G401.6 (cell line): ENCODE measurements around the gene MAP3K20.
"Not testable (repeated sequence)": the region's sequence is repeated elsewhere in the genome, so short reads cannot be mapped to it uniquely, and the experiment has no call there.

ENCODE experiments used
- FAIRE-seq: peaks from 2 replicates; lab custom pipeline; 2012; peaks lifted over from hg19 to GRCh38; lab: Jason Lieb, UNC

The MAP3K20 gene

GRCh38 chr2:173126819-173127218 lies 51.2 kb downstream of the MAP3K20 start:
- no peak for FAIRE-seq

GRCh38 chr2:173128132-173128531 lies 52.5 kb downstream of the MAP3K20 start:
- FAIRE-seq = not testable (repeated sequence)

DNA sequence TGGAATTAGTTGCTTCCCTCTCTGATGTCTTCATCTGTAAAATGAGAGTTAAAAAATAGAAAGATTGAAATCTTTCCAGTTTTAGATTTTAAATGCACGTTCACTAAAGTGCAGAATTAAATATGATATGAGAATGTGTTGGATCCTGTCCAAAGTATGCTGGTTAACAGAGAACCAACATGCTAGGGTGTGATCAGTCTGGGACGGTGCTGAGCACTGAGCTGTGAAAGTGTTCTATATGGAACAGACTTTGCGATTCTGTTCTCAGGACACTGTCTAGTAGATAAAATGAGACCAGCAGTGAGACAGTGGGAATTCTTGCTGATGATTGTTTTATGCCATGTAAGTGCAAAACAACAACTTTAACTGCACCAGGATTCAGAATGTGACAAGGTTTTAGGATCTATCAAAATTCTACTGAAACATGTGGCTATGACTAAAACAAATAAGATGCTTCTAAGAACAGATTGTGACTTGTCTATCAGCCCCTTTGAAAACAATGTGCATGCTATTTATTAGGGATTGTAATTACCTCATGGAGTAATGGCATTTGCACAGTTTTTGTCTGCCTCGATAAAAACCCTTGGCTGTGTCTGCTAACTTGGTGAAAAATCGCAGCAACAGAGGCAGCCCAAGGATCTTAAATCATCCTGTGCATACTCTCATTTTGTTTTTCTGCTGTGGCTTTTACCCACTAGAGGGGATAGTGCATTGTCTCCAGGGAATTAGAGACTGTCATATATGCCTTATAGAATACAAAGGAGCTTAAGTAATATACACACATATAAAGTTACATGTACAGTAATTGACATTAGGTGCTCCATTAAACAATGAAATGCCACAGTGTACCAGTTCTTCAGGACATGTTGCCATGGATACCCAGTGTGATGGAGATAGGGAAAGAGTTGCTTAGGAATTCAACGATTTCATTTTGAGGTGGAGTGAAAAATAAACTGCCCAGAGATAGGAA lies 55.1 kb downstream of the MAP3K20 start:
- no peak for FAIRE-seq

- FAIRE-seq = no peak
These were observed 56.9 kb downstream of the MAP3K20 start for GRCh38 chr2:173132531-173132930.

DNA sequence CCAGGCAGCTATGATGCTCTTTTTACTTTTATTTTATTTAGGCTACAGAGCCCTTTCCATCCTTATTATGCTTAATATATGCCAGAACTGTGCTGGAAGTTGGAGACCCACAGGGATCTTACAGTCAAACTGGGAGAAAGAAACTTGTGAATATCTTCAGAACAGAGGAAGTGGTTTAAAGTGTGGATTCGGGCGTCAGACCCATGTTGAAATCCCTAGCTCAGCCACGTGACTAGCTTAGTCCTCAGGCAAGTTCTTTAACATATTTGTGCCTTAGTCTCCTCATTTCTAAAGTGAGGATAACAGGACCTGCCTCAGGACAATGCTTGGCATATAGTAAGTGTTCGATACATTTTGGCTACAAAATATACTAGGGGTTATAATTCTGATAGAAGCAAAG lies 59.1 kb downstream of the MAP3K20 start:
- no peak for FAIRE-seq

GRCh38 chr2:173136067-173136466 lies 60.4 kb downstream of the MAP3K20 start:
- no peak for FAIRE-seq

DNA sequence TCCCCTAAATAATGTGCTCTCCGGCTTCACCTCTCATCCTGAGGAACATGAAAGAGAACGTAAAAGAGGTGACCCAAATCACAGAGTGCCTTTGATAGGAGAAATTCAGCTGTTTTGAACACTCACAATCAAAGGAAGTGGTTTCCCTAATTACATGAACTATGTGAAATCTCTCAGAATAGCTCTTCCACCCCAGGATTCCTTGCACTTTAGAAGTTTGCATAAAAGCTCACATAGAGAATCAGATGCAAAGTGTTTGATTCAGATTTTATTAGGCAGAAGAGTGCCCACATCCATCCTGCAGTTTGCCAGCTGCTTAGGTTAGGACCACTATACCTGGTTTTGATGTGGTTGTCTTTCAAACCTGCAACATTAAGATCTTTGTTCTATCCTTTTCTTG lies 61.0 kb downstream of the MAP3K20 start:
- no peak for FAIRE-seq

DNA sequence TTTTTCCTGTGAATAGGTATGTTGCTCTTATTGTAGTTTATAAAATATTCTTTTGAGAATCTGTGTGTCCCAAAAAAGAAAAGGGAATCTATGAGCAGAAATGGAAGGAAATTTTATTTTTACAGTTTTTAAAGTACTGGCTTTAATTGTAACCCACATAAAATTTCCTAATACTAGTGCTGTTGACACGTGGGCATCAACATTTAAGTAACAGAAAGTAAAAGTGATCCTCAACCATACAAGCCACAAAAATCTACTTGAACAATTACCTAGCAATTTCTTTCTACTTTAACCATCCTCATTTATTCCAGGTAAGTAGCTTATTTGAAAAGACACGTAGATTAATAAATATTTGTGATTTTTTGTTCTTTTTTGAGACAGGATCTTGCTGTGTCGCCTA lies 62.0 kb downstream of the MAP3K20 start:
- FAIRE-seq = no peak

- FAIRE-seq = no peak
These were observed 63.3 kb downstream of the MAP3K20 start for GRCh38 chr2:173138962-173139361.

GRCh38 chr2:173141666-173142065 lies 66.0 kb downstream of the MAP3K20 start:
- FAIRE-seq = no peak

DNA sequence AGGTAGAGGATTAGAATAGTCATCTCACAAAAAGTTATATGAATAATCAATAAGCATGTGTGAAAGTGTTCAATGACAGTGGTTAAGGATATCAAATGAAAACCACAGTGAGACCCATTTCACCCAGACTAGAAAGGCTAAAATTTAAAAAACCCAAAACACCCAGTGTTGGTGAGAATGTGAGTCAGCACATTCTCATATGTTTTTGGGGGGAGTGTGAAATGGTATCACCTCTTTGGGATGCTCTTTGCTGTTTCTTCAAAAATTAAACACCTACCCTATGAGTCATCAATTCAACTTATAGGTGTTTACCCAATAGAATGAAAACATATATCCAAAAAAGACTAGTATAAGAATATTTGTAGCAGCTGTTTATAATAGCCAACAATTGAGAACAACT lies 69.8 kb downstream of the MAP3K20 start:
- FAIRE-seq = no peak

- FAIRE-seq = no peak
These were observed 70.9 kb downstream of the MAP3K20 start for GRCh38 chr2:173146590-173146989.

DNA sequence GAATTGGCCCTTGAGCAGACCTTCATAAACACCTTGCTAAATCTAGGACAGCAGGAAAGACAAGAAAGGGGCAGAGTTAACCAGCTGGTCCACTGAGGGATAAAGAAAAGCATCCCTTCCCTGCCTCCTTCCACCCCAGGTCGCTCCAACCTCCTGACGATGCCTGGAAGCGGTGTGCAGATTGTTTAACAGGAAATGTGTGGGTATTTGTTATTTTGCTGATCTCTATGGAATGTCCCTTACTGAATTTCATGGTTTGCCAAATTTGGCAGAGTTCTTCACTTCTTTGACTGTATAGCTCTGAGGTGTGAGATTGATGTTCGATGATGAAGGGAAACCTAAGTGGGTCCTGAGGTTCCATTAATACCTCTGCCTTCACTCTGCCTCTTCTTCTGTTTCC lies 72.9 kb downstream of the MAP3K20 start:
- FAIRE-seq = no peak

DNA sequence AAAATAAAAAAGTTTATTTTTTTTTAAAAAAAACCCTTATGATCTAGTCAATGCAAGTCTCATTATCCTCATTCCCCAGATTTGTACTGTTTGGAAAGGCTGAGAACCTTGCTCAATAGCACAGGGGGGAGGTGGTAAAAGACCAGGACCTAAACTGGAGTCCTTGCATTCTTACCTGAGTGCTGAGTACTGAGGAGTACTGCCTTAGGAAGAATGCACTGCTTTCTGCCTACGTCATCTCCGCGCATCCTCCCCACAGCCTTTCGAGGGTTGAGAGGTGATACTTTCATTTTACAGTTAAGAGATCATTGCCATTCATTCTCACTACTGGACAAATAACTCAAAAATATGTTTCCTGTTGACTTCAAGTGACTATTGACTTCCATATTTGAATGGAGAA lies 73.8 kb downstream of the MAP3K20 start:
- FAIRE-seq = no peak

DNA sequence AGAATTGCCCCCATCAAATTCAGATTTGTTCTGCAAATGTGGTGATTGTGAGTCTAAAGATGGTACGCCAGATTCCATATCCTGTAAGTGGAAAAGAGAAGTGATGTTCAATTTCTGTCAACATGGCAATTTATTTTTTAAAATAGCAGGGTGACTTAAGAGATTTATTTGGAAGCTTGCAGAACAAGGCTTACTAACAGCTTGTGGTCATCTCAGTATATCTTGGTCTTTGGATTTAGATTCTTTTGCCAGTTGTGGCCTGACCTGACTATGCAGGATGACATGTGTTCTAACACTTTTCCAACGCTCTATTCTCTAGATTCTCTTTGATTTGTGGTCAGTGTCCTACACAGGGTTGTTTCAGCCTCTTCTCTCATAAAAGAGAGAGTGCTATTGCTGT lies 74.4 kb downstream of the MAP3K20 start:
- FAIRE-seq = no peak

DNA sequence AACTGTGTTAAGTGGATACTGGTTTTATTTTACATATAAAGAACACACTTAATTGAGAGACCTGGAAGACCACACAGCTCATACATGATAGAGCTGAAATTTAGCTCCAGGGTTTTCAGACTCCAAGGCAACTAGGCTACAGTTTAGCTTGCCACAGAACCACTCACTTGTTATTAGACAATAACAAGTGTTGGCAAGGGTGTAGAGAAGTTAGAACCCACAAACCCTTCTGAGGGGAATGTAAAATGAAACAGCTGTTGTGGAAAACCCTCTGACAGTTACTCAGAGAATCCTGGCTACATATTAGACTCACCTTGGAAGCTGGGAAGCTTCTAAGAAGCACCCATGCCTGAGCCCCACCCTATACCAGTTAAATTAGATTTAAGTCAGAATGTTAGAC lies 75.3 kb downstream of the MAP3K20 start:
- FAIRE-seq = no peak

- FAIRE-seq = no peak
These were observed 76.2 kb downstream of the MAP3K20 start for GRCh38 chr2:173151671-173152401.

- FAIRE-seq = no peak
These were observed 77.7 kb downstream of the MAP3K20 start for GRCh38 chr2:173153301-173153885.

DNA sequence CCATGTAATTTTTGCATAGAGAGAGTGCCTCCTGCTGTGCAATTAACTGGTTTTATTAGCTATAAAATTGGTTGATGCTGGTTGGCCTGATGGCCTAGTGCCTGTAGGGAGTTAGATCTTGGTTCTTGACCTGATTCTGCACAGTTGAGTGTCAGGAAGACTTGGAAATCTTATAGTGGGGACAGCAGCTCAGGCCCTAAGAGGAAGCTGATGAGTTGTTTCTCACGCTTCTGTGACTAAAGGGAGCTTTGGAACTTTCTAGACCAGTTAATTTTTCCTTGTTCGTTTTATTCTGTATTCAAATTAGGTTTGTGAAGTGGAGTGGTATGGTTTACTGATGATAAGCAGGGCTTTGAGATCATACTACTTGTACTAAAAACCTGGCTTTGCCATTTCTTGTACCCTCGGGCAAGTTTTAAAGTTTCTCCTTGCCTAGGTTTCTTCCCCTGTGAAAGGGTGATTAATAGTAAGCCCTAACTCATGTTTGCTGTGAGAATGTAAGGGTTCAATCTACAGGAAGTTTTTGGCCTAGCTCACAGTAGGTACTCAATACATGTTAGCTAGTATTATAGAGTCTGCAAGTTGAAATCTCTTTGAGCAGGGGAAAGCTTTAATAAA lies 82.1 kb downstream of the MAP3K20 start:
- no peak for FAIRE-seq

DNA sequence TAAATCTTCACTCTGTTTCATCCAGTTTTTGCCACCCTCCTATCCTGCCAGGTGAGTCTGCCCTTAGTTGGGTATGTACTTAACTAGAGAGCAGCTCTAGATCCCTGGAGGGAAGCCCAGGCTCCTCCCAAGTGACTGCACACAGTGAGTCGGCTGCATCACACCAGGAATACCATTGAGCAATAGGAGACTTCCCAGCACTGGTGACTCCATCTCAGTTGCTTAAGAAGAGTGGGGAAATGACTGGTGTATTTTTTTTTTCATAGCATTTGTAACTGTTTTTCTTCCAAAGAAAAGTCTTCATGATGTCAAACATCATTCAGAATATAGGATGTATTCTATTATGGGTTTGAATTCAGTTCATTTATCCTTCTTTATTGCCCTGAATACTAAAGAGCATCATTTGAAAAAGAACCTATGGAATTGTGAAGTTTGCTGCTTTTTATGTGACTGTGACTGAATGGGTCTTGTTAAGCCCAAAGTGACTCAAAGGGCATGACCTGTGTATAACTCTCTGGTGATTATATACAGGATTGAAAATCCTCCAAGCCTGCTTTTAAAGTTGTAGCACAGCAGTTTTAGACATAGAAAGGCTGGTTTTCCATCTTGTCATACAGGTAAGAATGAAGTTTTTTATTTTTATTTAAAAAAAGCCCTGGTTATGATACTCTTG lies 84.3 kb downstream of the MAP3K20 start:
- no peak for FAIRE-seq

- no peak for FAIRE-seq
These were observed 85.0 kb downstream of the MAP3K20 start for GRCh38 chr2:173160618-173161017.

GRCh38 chr2:173161040-173161439 lies 85.4 kb downstream of the MAP3K20 start:
- no peak for FAIRE-seq
